ENCODE data around the gene MLXIP. TPM values are rescaled to one million over a fixed set of nuclear protein-coding genes. Genes with fewer than 3 reads are reported as not detected.
"Not testable (repeated sequence)": the region's sequence is repeated elsewhere in the genome, so short reads cannot be mapped to it uniquely, and the experiment has no call there.

The MLXIP gene
- total RNA-seq, 1 donor from 2014 or later: 34.2 TPM

- H3K4me3 ChIP-seq (ENCODE audit: low read depth, low read length): no peak overlapping the region
- TF ChIP-seq CTCF (IDR thresholded peaks at IDR 0.05; ENCODE audit: insufficient read depth, low read length, poor library complexity, severe bottlenecking): no peak
- no peaks in the 10 kb centered on the region for H3K27me3 ChIP-seq (ENCODE audit: control insufficient read depth, insufficient read depth, low read length)
- H3K36me3 ChIP-seq (ENCODE audit: control insufficient read depth, insufficient read depth, low read length): no peaks in the 10 kb centered on the region
- DNase-seq (ENCODE audit: low read depth): no peak
Observed at GRCh38 chr12:122107261-122107660, 28.7 kb downstream of the MLXIP start.

GRCh38 chr12:122111089-122111641 lies 32.6 kb downstream of the MLXIP start:
- TF ChIP-seq CTCF (IDR thresholded peaks at IDR 0.05; ENCODE audit: insufficient read depth, low read length, poor library complexity, severe bottlenecking): no peak
- no peak for DNase-seq (ENCODE audit: low read depth)
- H3K27me3 ChIP-seq (ENCODE audit: control insufficient read depth, insufficient read depth, low read length): no peaks in the 10 kb centered on the region
- H3K36me3 ChIP-seq (ENCODE audit: control insufficient read depth, insufficient read depth, low read length): no peaks in the 10 kb centered on the region
- no peak overlapping the region for H3K4me3 ChIP-seq (ENCODE audit: low read depth, low read length)

- no peak for DNase-seq (ENCODE audit: low read depth)
- Histone ChIP-seq H3K36me3 (ENCODE audit: control insufficient read depth, insufficient read depth, low read length) (no peaks in the 10 kb centered on the region), H3K27me3 (ENCODE audit: control insufficient read depth, insufficient read depth, low read length) (no peaks in the 10 kb centered on the region), H3K4me3 (ENCODE audit: low read depth, low read length) (no peak overlapping the region)
- TF ChIP-seq CTCF (IDR thresholded peaks at IDR 0.05; ENCODE audit: insufficient read depth, low read length, poor library complexity, severe bottlenecking): no peak
Observed at GRCh38 chr12:122116707-122117535, 38.4 kb downstream of the MLXIP start.

GRCh38 chr12:122117979-122118378 lies 39.4 kb downstream of the MLXIP start:
- no peak for TF ChIP-seq CTCF (IDR thresholded peaks at IDR 0.05; ENCODE audit: insufficient read depth, low read length, poor library complexity, severe bottlenecking)
- Histone ChIP-seq H3K4me3 (ENCODE audit: low read depth, low read length) (no peak overlapping the region), H3K27me3 (ENCODE audit: control insufficient read depth, insufficient read depth, low read length) (no peaks in the 10 kb centered on the region), H3K36me3 (ENCODE audit: control insufficient read depth, insufficient read depth, low read length) (no peaks in the 10 kb centered on the region)
- no peak for DNase-seq (ENCODE audit: low read depth)

GRCh38 chr12:122121341-122121740 lies 42.8 kb downstream of the MLXIP start:
- DNase-seq (ENCODE audit: low read depth); H3K27me3 ChIP-seq (ENCODE audit: control insufficient read depth, insufficient read depth, low read length); H3K36me3 ChIP-seq (ENCODE audit: control insufficient read depth, insufficient read depth, low read length); H3K4me3 ChIP-seq (ENCODE audit: low read depth, low read length): not testable (repeated sequence)

- Histone ChIP-seq H3K4me3 (ENCODE audit: low read depth, low read length) (no peak overlapping the region), H3K36me3 (ENCODE audit: control insufficient read depth, insufficient read depth, low read length) (no peaks in the 10 kb centered on the region), H3K27me3 (ENCODE audit: control insufficient read depth, insufficient read depth, low read length) (no peaks in the 10 kb centered on the region)
- TF ChIP-seq CTCF (IDR thresholded peaks at IDR 0.05; ENCODE audit: insufficient read depth, low read length, poor library complexity, severe bottlenecking): no peak
- no peak for DNase-seq (ENCODE audit: low read depth)
Observed at GRCh38 chr12:122121745-122122144, 43.2 kb downstream of the MLXIP start.

All from kidney epithelial cell (primary cell).